Measurements from ENCODE around the gene C1QTNF6.
A peak's percentile ranks its signal among the peaks of the same experiment; 100 is the strongest.
"Not testable (repeated sequence)": the region's sequence is repeated elsewhere in the genome, so short reads cannot be mapped to it uniquely, and the experiment has no call there.

Gene C1QTNF6

GRCh38 chr22:37187891-37188761 is at the start of gene C1QTNF6:
C1QTNF6 (minus strand) TSS chr22:37188247; CDS start chr22:37188213, 34 bp downstream.
- no peak for DNase-seq

- DNase-seq = no peak
Observed at GRCh38 chr22:37235897-37236607, 48.0 kb upstream of the C1QTNF6 start.

DNA sequence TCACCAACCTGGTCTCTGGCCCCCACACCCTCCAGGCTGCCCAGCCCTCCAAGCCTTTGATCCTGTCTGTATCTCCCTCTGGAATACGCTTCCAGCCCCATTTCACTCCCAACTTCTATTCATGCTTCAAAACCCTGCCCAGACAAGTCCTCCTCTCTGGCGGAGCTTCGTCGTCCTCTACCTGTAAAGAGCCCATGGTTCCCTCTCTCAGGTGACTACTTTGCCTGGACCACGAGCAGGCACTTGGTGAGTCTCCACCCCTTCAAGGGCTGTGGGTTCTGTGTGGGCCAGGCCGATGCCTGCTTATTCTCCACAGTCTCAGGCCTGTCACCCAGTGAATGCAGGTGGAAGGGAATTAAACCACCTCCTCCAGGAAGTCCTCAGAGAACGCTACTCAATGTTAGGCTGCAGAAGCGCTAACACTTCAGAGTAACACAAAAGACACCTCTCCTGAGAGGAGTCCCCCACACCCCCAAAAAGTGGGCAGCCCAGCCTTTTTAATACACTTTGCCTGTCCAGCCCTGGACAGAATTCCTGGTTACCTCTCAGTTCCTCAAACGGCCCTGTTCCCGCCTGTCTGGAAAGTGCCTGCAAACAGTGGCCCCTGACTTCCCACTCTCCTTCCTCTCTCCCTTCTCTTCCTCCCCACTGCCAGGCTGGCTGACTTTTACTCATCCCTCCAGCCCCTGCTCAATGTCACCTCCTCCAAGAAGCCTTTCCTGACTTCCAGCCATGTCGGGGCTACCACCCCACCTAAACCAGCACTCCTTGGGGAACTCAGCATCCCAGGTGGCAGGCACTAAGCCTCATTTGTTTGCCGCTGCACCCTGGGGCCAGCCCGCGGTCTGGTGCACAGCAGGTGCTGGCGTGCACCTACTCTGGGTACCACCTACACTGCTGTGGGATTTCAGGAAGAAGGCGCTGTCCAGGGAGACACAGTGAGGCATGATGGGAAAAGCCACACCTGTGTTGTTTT is 47.0 kb upstream of the C1QTNF6 start:
- no peak for DNase-seq

DNA sequence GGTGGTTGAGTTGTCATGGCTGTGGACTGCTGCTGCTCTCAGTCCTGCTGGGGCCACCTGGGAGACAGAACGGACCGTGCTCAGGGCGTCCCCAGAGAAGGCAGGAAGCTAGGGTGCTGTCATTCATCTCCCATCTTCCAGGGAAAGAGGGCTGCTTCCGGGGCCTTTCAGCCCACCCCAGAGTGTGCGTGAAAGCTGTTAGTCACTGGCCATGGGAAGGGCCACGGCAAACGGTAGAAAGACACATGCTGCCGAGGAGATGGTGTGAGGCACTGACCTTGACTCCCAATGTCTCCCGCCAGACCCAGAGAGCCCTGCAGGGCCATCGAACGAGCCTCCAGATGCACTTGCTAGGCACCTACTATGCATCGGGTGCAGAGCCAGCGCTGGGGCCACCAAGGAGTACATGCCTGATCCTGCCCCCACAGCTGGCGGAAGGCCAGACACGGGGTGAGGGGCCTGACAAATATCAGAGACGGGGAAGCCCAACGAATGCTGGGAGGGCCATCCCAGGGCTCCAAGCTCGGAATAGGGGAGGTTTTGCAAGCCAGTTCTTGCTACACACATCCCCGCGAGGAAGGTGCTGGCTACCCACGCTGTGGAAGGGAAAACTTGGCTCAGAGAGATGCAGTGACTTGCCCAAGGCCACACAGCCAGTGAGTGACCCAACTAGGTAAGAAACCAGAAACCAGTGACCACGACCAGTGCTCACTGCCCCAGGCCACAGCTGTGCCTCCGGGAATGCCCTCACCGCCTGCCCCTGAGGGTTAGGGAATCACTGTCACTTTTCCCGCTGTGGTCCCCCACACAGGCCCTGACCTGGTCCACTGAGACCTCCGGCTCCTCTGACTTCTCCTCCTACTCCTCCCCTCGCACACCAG is 45.9 kb upstream of the C1QTNF6 start:
- peak in 1 of 2 experiments; percentile 6 for DNase-seq

- not testable (repeated sequence) for DNase-seq
Observed at GRCh38 chr22:37233371-37233750, 45.3 kb upstream of the C1QTNF6 start.

DNA sequence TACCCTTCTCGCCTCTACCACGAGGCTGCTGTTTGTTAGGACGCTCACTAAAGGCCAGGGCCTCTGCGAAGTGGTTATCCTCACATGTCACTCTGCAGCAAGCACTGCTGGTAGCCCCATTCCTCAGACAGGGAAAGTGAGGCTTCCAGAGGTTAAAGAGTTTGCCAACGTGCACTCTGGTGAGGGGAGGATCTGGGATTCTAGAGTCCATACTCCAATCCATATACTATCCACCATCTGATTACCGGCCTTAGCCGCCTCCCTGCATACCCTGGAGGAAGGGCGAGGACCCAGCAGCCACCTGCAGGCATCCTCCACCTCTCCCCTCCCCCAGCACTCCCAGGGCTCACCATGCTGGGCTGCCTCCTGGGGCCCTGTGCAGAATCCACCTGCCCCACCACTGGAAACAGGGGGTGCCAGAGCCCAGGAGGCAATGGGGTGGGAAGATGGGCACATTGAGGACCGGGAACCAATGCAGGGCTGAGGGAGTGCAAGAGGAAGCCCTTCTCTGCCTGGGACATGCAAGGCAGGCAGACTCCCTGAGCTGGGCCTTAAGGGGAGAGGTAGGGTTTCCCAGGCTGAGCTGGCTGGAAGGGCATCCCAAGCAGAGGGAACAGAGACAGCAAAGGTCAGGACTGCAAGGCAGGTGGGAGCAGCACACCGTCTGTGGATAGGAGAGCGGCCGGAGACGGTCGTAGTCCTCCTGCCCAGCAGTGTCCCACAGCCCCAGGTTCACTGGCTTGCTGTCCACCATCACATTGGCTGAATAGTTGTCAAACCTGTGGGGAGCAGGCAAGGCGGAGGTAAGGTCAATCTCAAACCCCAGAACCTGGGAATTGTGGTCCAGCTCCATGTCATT is 44.3 kb upstream of the C1QTNF6 start:
- DNase-seq = no peak

DNA sequence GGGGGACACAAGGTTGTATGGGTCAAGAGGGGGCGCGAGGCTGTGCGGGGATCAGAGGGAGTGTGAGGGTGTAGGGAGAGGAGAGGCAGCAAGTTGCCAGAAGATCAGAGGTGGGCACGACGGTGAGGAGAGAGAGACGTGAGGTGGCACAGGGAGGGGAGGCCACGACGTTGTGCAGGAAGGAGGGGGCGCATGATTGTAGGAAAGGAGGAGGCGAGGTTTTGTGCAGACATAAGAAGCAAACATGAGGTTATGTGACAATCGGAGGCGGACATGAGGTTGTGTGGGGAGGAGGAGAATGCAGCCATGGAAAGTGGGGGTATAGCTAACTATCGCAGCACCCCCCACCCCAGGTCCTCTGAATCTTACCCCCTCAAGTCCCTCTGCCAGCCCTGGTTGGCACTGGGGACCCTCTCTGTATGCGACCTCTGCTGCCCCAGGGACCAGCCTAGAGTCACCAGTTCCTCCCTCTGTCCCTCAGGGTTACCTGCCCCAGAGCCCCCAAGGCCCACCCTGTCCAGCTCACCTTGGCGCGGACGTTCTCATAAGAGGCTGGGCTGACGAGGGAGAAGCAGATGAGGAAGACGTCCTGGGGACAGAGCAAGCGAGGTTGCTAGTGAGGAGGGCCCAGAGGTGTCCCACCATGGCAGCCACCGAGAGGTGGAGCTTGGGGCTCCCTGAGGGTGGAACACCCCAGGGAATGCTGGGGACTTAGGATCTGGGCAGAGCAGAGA is 43.5 kb upstream of the C1QTNF6 start:
- DNase-seq = no peak

DNA sequence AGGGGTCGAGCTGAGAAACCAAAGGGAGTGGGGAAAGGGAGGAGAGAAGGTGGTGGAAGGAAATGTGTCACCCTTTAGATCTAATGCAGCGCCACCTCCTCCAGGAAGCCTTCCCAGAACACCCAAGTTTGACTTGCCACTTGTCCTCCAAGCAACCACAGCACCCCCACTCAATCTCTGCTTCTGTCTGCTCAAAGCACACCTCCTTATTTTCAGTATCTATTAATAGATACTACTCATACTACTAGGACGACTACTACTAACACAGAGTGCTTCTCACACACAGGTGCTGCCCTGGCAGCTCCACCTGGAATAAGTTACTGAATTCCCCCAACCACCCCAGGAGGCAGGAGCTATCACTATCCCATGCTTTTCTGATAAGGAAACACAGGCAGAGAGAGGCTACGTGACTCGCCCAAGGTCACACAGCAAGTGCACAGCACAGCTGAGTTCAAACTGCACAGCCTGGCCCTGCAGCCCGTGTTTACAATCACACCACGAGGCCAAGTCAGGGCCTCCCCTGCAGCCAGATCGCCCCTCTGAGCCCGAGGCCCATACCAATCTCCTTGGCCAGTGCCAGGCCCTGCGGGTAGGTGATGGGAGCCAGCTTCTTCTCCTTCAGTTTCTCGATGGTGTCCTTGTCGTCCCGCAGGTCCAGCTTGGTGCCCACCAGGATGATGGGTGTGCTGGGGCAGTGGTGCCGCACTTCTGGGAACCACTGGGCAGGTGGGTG is 42.8 kb upstream of the C1QTNF6 start:
- no peak for DNase-seq

DNA sequence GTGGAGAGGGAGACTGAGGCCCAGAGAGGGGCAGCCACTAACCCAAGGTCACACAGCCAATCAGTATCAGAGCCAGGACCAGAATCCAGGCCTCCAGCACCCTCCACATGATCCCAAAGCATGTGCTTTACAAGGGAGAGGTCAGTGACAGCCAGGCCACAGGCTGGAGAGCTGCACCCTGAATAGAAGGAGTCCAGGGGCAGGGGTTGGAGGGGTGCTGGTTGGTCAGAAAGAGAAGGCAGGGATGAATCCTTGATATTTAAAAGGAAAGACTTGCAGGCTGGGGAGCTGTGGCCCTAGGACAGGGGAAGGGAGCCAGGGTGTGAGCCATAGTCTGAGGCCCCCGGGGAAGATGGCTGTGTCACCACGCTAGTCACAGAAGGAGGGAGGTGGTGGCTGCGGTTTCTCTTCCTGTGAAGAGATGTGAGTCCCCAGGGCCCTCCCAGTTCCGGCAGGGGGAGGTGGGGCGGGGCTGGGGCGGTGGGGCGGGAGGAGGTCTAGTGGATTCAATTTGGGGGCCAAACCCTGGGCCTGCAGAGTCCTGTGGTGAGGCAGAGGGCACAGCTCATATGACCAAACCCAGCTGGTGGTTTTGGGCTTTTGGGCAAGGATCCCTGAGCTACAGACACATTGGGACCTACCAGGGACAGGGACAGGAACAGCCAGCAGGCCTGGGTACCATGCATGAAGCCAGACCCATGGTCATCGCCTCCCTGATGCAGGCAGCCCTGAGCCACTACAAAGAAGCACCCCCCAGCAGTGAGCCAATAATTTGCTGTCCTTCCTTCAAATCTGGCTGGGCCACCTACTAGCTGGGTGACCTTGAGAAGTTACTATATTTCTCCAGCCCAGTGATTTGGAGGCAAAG is 42.0 kb upstream of the C1QTNF6 start:
- DNase-seq = no peak

DNA sequence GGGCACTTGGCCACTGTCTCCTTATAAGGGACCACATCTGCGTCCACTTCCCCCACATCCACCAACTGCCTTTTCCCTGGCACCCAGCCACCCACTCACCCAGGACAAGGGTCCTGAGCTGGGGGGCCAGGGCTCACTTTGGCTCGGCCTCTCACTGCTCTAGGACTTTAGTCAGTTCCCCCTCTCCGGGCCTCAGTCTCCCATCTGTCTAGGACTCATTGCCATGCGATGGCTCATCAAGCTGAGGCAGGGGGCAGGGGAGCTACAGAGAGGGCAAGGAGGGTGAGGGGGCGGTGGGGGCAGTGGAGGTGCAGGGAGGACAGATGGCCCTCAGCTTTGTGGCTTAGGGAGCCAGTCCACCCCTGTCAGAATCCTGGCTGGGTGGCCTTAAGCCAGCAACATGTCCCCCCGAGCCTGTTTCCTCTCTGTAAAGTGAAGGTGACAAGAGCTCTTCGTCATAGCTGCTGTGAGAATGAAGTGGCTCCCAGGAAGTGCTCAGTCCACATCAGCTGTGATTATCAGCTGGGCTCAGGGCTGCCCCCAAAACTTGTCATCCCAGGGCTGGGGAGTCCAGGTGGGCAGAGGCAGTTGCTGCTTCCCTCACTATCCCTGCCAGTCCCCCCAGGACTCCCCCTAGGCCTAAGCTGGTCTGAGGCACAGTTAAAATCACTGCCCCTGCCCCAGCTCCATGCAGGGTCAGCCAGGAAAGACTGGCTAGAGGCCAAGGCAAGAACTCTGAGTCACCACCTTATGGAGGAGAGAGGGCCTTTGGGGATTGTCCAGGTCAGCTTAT is 41.2 kb upstream of the C1QTNF6 start:
- DNase-seq = peak in 1 of 2 experiments; percentile 16

- no peak for DNase-seq
Observed at GRCh38 chr22:37228106-37229011, 40.3 kb upstream of the C1QTNF6 start.

GRCh38 chr22:37226514-37226913 is 38.5 kb upstream of the C1QTNF6 start:
- DNase-seq = no peak

DNA sequence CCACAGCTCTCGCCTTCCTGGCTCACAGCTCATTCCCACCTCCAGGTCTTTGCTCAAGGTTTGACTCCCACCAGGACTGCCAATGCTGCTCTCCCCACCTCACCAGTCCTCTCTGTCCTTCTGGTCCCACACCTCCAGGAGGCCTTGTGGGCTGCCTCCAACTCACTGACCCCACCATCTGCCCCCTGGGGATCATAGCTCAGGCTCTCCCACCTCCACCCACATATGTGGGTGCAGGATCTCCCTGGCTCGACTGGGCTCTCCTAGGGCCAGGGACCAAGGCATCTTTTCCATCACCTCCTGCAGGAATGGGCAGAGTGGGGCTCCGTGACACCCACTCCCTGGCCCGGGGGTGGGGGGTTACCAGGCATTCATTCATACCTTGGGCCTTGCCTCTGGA is 38.0 kb upstream of the C1QTNF6 start:
- DNase-seq = no peak

GRCh38 chr22:37225481-37225880 is 37.4 kb upstream of the C1QTNF6 start:
- peak; percentile 72 to 90 for DNase-seq

- DNase-seq = peak in 1 of 2 experiments; percentile 36
Observed at GRCh38 chr22:37224757-37225420, 36.8 kb upstream of the C1QTNF6 start.
